ENCODE results near the gene LCN6. TPM values are rescaled to one million over a fixed set of nuclear protein-coding genes. Genes with fewer than 3 reads are reported as not detected.

LCN6 gene
- total RNA-seq, 1 experiment from 2014 or later: not detected

DNA sequence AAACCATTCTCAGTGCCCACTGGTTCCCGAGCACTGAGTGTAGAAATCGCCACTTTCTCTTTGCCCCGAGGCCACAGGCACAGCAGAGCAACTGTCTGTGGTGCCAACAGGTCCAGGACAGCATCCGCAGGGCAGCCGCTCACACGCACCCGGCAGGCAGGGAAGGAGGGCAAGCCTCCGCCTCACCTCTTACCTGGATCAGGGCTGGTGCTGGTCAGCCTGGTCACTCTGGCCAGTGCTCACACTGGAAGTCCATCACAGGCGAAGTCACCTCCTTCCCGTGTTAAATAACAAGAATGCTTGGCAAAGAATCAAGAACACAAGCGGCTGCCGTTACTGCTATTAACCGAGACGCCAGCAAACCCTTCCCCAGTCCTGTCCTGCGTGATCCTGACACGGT lies 22.2 kb downstream of the LCN6 start:
- TF ChIP-seq, protein P1, sequence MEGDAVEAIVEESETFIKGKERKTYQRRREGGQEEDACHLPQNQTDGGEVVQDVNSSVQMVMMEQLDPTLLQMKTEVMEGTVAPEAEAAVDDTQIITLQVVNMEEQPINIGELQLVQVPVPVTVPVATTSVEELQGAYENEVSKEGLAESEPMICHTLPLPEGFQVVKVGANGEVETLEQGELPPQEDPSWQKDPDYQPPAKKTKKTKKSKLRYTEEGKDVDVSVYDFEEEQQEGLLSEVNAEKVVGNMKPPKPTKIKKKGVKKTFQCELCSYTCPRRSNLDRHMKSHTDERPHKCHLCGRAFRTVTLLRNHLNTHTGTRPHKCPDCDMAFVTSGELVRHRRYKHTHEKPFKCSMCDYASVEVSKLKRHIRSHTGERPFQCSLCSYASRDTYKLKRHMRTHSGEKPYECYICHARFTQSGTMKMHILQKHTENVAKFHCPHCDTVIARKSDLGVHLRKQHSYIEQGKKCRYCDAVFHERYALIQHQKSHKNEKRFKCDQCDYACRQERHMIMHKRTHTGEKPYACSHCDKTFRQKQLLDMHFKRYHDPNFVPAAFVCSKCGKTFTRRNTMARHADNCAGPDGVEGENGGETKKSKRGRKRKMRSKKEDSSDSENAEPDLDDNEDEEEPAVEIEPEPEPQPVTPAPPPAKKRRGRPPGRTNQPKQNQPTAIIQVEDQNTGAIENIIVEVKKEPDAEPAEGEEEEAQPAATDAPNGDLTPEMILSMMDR (conservative IDR thresholded peaks at IDR 0.05): no peak
- Histone ChIP-seq H2BK15ac (ENCODE audit: low read depth, low read length) (no peak overlapping the region), H3T11ph (ENCODE audit: low read length) (no peak overlapping the region), H2BK120ac (ENCODE audit: low read depth, low read length, poor library complexity, severe bottlenecking) (no peak overlapping the region), H3K14ac (ENCODE audit: insufficient read depth, low read length) (no peak overlapping the region; the same call in 1 of the 2 replicates), H3K79me1 (ENCODE audit: insufficient read depth, low read depth, low read length, poor library complexity, severe bottlenecking) (peaks cover 6% of the 10 kb centered on the region), H3K9me3 (ENCODE audit: control insufficient read depth, low read depth, low read length) (no peaks in the 10 kb centered on the region), H4K8ac (replicated peaks; ENCODE audit: insufficient read length, low read depth, low read length) (no peak overlapping the region), H4K91ac (ENCODE audit: insufficient read length, low read depth, low read length) (no peak overlapping the region), H4K20me1 (ENCODE audit: control insufficient read depth, insufficient read depth, insufficient read length) (no peaks in the 10 kb centered on the region), H3K23ac (ENCODE audit: insufficient read length, low read depth, low read length) (no peak overlapping the region), H2AFZ (ENCODE audit: low read length) (no peak overlapping the region), H3K4me2 (ENCODE audit: insufficient read depth, insufficient read length, low read length) (peak overlapping the region; percentile 93), H2BK12ac (ENCODE audit: insufficient read length, low read depth, low read length) (no peak overlapping the region), H3K27me3 (ENCODE audit: insufficient read depth, low read length) (no peaks in the 10 kb centered on the region), H3K23me2 (ENCODE audit: insufficient read length, low read depth, low read length, poor library complexity, severe bottlenecking) (peaks cover 10% of the 10 kb centered on the region), H3K18ac (ENCODE audit: insufficient read length, low read depth, low read length) (no peak overlapping the region), H3K4me1 (ENCODE audit: insufficient read depth, low read length) (no peaks in the 10 kb centered on the region), H2BK5ac (ENCODE audit: insufficient read length, low read length) (no peak overlapping the region), H3K4ac (ENCODE audit: low read depth, low read length) (no peak overlapping the region), H4K5ac (ENCODE audit: insufficient read length, low read depth, low read length) (no peak overlapping the region), H2AK5ac (ENCODE audit: insufficient read length, low read length) (no peak overlapping the region), H2BK20ac (ENCODE audit: low read depth, low read length, poor library complexity, severe bottlenecking) (no peak overlapping the region), H3K27ac (ENCODE audit: insufficient read length, low read depth, low read length) (no peak overlapping the region), H3K79me2 (ENCODE audit: insufficient read depth, low read length) (peaks cover 11% of the 10 kb centered on the region; the same call in 1 of the 2 replicates), H3K56ac (ENCODE audit: insufficient read length, low read depth, low read length) (no peak overlapping the region), H3K9ac (ENCODE audit: extremely low read depth, insufficient read length, low read length) (peak overlapping the region; percentile 23)
- no peak for DNase-seq
- Mint-ChIP-seq H3K36me3 (ENCODE audit: insufficient read depth in 1 of 3, low read depth in 3 of 3) (peaks cover 30 to 41% (median 40%) of the 10 kb centered on the region in 3 experiments), H3K27me3 (ENCODE audit: low read depth) (peaks cover 9% of the 10 kb centered on the region), H3K27ac (peak overlapping the region in 2 of 3 experiments; percentile 96; a peak in 4 of 7 replicates), H3K9me3 (no peaks in the 10 kb centered on the region; a peak in 1 of 5 replicates), H3K4me3 (peak overlapping the region; percentile 94 to 96), H3K4me1 (peaks cover 12 to 19% of the 10 kb centered on the region in 2 experiments)
- no CpG with 5 or more reads among the region's 16 CpGs for WGBS (ENCODE audit: extremely low coverage, insufficient read length, low lambda C conversion rate)
